AG04449 (cell line): ENCODE measurements around the gene SPINK8.

Experiments used
- CTCF ChIA-PET: fragments of 350-600 bp; formaldehyde crosslinking; extraction: SDS; loops from one replicate; lab custom pipeline; 2021; ENCODE audit warnings: antibody characterized with exemption; lab: Yijun Ruan, JAX
- POLR2A ChIA-PET: fragments of 400-600, 350-600 bp; formaldehyde crosslinking; extraction: SDS; loops from one replicate; lab custom pipeline; 2020; ENCODE audit warnings: antibody characterized with exemption, inconsistent platforms; lab: Yijun Ruan, JAX
- DNase-seq: peaks from one replicate; pipeline ENCODE4 v3.0.0-alpha.2; 2010; ENCODE audit warnings: low read depth, low spot score
- H3K4me3 ChIP-seq: 2 replicates; pipeline ENCODE4 v1.5.1; 2011; ENCODE audit warnings: low read depth, mild to moderate bottlenecking, control low read depth, low read length
- CTCF ChIP-seq: IDR thresholded peaks from one replicate; pipeline ENCODE4 v1.5.1; 2011; ENCODE audit warnings: mild to moderate bottlenecking, moderate library complexity, low read length, control low read depth, inconsistent platforms; ENCODE audit not compliant: insufficient read depth; ENCODE audit errors: missing control alignments

Gene SPINK8

GRCh38 chr3:48297111-48297810 lies 36.2 kb downstream of the SPINK8 start:
- DNase-seq, result no peak
- H3K4me3 ChIP-seq, result no peak overlapping the region
- TF ChIP-seq CTCF, result no peak
- CTCF ChIA-PET, result interaction anchor here (1.0 kb wide), 1 partner anchor 139 kb away, joined by 3 read pairs; no protein-coding TSS in a partner anchor
- POLR2A ChIA-PET, result no interaction called here

GRCh38 chr3:48296699-48297098 lies 36.8 kb downstream of the SPINK8 start:
- no peak for DNase-seq
- H3K4me3 ChIP-seq, result no peak overlapping the region
- ChIA-PET POLR2A (no interaction called here), CTCF (no interaction called here)
- no peak for TF ChIP-seq CTCF

- H3K4me3 ChIP-seq, result no peak overlapping the region
- no peak for TF ChIP-seq CTCF
- CTCF ChIA-PET, result interaction anchor here (1.0 to 3.0 kb wide), 3 partner anchors 19 to 141 kb away, joined by 3 to 11 read pairs (median 5); no protein-coding TSS in a partner anchor
- POLR2A ChIA-PET, result no interaction called here
- no peak for DNase-seq
Measured at GRCh38 chr3:48294611-48295263, 38.7 kb downstream of the SPINK8 start.

GRCh38 chr3:48289659-48290058 lies 43.8 kb downstream of the SPINK8 start:
- ChIA-PET POLR2A (no interaction called here), CTCF (interaction anchor here (1.1 to 5.2 kb wide), 5 partner anchors 16 to 146 kb away, joined by 3 to 40 read pairs (median 6); no protein-coding TSS in a partner anchor)
- no peak for DNase-seq
- no peak for TF ChIP-seq CTCF
- no peak overlapping the region for H3K4me3 ChIP-seq

- DNase-seq, result no peak
- TF ChIP-seq CTCF, result no peak
- ChIA-PET POLR2A (no interaction called here), CTCF (interaction anchor here (1.4 to 5.2 kb wide), 3 partner anchors 10 to 148 kb away, joined by 3 to 40 read pairs (median 21); no protein-coding TSS in a partner anchor)
- H3K4me3 ChIP-seq, result no peak overlapping the region
Measured at GRCh38 chr3:48287034-48287433, 46.4 kb downstream of the SPINK8 start.

GRCh38 chr3:48286308-48286707 lies 47.2 kb downstream of the SPINK8 start:
- no peak for DNase-seq
- ChIA-PET CTCF (interaction anchor here (1.4 kb wide), 1 partner anchor 9 kb away, joined by 3 read pairs; no protein-coding TSS in a partner anchor), POLR2A (no interaction called here)
- TF ChIP-seq CTCF, result no peak
- H3K4me3 ChIP-seq, result no peak overlapping the region
